T-helper 2 cell (primary cell): ENCODE measurements around the gene RPRD1A.
A peak's percentile ranks its signal among the peaks of the same experiment; 100 is the strongest.
"Not testable (repeated sequence)": the region's sequence is repeated elsewhere in the genome, so short reads cannot be mapped to it uniquely, and the experiment has no call there.

Experiments
- DNase-seq, 5 experiments: peaks; one replicate each; pipeline versions ENCODE4 v3.0.0 to v3.0.0-alpha.2; 2012 to 2022

Gene RPRD1A

DNA sequence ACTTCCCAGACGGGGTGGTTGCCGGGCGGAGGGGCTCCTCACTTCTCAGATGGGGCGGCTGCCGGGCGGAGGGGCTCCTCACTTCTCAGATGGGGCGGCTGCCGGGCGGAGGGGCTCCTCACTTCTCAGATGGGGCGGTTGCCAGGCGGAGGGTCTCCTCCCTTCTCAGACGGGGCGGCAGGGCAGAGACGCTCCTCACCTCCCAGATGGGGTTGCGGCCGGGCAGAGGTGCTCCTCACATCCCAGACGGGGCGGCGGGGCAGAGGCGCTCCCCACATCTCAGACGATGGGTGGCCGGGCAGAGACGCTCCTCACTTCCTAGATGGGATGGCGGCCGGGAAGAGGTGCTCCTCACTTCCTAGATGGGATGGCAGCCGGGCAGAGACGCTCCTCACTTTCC, 10.4 kb upstream of the RPRD1A start:
- DNase-seq = not testable (repeated sequence)

- no peak for DNase-seq
Observed at GRCh38 chr18:36075862-36076587, 8.7 kb upstream of the RPRD1A start.

DNA sequence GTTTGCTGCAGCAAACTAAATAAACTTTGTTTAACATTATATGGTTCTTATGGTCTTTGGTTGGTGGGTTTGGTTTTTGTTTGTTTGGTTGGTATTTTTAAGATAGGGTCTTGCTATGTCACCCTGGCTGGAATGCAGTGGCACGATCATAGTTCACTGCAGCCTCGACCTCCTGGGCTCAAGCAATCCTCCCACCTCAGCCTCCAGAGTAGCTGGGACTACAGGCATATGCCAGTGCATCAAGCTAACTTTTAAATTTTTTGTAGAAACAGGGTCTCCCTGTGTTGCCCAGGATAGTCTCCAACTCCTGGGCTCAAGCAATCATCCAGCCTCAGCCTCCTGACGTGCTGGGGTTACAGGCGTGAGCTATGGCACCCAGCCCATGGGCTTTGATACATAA, 7.1 kb upstream of the RPRD1A start:
- no peak for DNase-seq

DNA sequence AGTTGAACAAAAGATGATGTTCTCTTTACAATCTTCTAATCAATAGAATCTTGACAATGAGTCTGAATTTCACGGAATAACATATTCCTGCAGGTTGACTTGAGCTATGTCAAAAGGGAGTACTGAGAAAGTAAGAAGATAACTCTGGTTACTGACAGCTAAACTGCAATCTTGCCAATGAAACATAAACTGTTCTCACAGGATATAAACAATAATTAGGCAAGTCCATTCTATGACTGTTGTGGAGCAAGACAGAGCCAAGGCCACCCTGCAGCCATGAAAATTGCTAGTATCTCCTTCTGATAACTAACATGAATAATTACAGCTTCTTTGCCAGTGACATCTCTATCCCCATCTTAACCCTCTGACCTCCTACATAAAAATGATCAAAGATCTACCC, 6.3 kb upstream of the RPRD1A start:
- DNase-seq = no peak

DNA sequence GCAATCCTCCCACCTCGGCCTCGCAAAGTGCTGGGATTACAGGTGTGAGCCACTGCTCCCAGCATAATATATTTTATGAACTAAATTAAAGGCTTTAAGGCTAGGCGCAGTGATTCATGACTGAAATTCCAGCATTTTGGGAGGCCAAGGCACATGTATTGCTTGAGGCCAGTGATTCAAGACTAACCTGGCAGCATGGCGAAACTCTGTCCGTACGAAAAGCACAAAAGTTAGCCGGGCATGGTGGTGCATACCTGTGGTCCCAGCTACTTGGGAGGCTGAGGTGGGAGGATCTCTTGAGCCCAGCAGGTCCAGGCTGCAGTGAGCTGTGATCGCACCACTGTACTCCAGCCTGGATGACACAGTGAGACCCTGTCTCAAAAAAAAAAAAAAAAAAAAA, 5.0 kb upstream of the RPRD1A start:
- not testable (repeated sequence) for DNase-seq

DNA sequence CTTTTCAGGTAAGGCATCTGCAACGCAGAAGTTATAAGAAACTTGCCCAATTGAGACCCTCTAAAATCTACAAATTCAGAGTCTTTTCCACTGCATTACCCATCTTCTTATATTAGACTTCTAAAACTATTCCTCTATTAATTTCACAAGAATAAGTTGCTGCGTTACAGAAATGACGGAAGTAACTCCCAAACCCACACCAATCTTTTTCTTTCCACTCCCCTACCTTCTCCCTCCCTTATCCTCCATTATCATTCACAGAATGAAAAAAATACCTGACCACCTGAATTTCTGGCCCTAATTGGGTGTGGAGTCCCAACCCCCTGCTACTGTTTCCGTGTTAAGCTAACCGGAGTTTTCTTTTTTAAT, 689 bp downstream of the RPRD1A start:
- DNase-seq = no peak

GRCh38 chr18:36066001-36066400, 1.4 kb downstream of the RPRD1A start:
- DNase-seq = no peak

- DNase-seq = not testable (repeated sequence)
Observed at GRCh38 chr18:36064809-36065079, 2.6 kb downstream of the RPRD1A start.

- no peak for DNase-seq
Observed at GRCh38 chr18:36064027-36064808, 3.1 kb downstream of the RPRD1A start.

DNA sequence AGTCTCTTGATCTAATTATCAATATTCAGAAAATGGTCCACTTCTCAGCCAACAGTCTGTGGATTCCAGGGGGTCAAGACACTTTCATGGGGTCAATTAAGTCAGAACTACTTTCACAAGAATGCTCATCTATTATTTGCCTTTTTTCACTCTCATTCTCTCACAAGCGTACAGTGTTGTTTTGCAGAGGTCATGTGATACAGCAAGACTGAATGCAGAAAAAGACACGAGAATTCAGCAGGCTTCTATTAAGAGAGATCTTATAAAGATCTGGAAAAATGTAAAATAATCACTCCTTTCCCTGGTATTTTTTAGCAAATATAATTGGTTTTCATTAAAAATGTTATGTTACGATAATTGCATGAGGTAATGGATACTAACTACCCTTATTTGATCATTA, 8.7 kb downstream of the RPRD1A start:
- DNase-seq = no peak

DNA sequence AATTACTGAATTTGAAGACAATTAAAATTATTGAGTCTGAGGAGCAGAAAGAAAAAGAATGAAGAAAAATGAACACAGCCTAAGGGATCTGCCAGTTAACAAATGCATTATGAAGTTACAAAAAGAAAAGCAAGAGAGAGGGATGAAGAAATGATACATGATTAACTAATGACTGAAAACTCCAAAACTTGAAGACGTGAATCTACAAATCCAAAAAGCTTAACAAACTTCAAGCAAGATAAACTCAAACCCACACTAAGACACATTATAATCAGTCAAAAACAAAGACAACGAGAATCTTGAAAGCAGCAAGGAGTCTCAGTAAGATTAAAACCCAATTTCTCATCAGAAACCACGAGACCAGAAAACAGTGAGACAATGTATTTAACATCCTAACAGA, 15.6 kb downstream of the RPRD1A start:
- no peak for DNase-seq

- no peak for DNase-seq
Observed at GRCh38 chr18:36050479-36050878, 16.9 kb downstream of the RPRD1A start.

DNA sequence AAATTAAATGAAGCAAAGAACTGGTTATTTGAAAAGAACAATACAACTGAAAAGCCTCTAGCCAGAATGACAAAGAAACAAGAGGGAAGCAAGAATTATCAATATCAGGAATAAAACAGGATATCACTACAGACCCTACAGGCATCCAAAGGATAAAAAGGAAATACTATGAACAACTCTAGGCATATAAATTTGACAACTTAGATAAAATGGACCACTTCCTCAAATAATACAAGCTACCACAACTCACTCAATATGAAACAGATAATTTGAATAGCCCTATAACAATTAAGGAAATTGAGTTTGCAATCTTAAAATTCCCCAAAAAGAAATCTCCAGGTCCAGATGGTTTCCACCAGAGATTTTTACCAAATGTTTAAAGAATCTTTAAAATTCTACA, 19.8 kb downstream of the RPRD1A start:
- no peak for DNase-seq

- DNase-seq = no peak
Observed at GRCh38 chr18:36046898-36047297, 20.5 kb downstream of the RPRD1A start.

- DNase-seq = no peak
Observed at GRCh38 chr18:36045241-36045991, 21.9 kb downstream of the RPRD1A start.

- DNase-seq = no peak
Observed at GRCh38 chr18:36043153-36043552, 24.2 kb downstream of the RPRD1A start.

GRCh38 chr18:36041146-36041545, 26.2 kb downstream of the RPRD1A start:
- DNase-seq = no peak

DNA sequence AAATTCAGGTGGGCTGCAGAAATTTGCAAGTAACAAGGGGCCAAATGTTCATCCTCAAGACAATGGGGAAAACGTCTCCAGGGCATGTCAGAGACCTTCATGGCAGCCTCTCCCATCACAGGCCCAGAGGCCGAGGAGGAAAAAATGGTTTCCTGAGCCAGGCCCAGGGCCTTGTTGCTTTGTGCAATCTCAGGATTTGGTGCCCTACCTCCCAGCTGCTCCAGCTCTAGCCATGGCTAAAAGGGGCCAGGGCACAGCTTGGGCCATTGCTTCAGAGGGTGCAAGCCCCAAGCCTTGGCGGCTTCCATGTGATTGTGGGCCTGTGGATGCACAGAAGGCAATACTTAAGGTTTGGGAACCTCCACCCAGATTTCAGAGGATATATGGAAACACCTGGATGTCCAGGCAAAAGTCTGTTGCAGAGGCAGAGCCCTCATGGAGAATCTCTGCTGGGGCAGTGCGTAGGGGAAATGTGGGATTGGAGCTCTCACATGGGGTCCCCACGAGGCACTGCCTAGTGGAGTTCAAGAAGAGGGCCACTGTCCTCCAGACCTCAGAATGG, 29.2 kb downstream of the RPRD1A start:
- no peak for DNase-seq

- no peak for DNase-seq
Observed at GRCh38 chr18:36035253-36035652, 32.1 kb downstream of the RPRD1A start.

- DNase-seq = no peak
Observed at GRCh38 chr18:36034299-36034895, 33.0 kb downstream of the RPRD1A start.

DNA sequence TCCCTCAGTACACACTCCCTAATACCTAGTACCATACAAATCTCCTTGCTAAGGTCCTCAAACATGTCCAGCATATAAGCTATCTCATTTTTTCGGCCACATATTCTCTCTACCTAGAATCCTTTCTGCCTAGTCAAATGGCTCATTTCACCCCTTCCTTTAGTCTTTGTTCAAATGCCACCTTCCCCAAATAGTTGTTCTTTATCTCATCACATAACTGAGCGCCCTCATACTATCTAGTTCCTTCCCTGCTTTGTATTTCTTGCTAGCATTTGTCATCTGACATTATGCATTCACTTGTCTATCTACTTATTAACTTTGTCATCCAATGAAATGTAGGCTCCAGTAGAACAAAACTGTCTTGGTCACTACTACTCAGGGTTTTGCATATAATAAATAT, 35.5 kb downstream of the RPRD1A start:
- DNase-seq = no peak

GRCh38 chr18:36031407-36031806, 36.0 kb downstream of the RPRD1A start:
- no peak for DNase-seq

GRCh38 chr18:36028859-36029258, 38.5 kb downstream of the RPRD1A start:
- DNase-seq = peak in 1 of 5 experiments; percentile 30
